Colon (tissue), 2 donors: ENCODE results near the gene FAM229B.
"Not testable (repeated sequence)": the region's sequence is repeated elsewhere in the genome, so short reads cannot be mapped to it uniquely, and the experiment has no call there.

ENCODE experiments used
- FAIRE-seq: peaks from 2 replicates; lab custom pipeline; 2012; peaks lifted over from hg19 to GRCh38; lab: Jason Lieb, UNC
- donor health status: control.
- donor health status: control.

FAM229B gene

GRCh38 chr6:112065426-112065986 is 21.9 kb upstream of the FAM229B start:
- no peak for FAIRE-seq

- FAIRE-seq = no peak
These were observed 20.8 kb upstream of the FAM229B start for GRCh38 chr6:112066606-112067005.

- no peak for FAIRE-seq
These were observed 5.8 kb upstream of the FAM229B start for GRCh38 chr6:112081569-112081968.

- FAIRE-seq = no peak
These were observed 1.9 kb upstream of the FAM229B start for GRCh38 chr6:112085286-112086065.

GRCh38 chr6:112086744-112087135 is 651 bp upstream of the FAM229B start:
- FAIRE-seq = no peak

- no peak for FAIRE-seq
These were observed 525 bp downstream of the FAM229B start for GRCh38 chr6:112087916-112088315.

- no peak for FAIRE-seq
These were observed 9.5 kb downstream of the FAM229B start for GRCh38 chr6:112096901-112097300.

GRCh38 chr6:112100561-112100960 is 13.2 kb downstream of the FAM229B start:
- FAIRE-seq = no peak

- FAIRE-seq = not testable (repeated sequence)
These were observed 18.6 kb downstream of the FAM229B start for GRCh38 chr6:112106026-112106425.

GRCh38 chr6:112106562-112106961 is 19.2 kb downstream of the FAM229B start:
- FAIRE-seq = no peak

- FAIRE-seq = no peak
These were observed 21.9 kb downstream of the FAM229B start for GRCh38 chr6:112109262-112109661.

- no peak for FAIRE-seq
These were observed 26.0 kb downstream of the FAM229B start for GRCh38 chr6:112113431-112113830.

GRCh38 chr6:112113918-112114317 is 26.5 kb downstream of the FAM229B start:
- FAIRE-seq = no peak

GRCh38 chr6:112114577-112115223 is 27.3 kb downstream of the FAM229B start:
- no peak for FAIRE-seq

- no peak for FAIRE-seq
These were observed 28.8 kb downstream of the FAM229B start for GRCh38 chr6:112116221-112116620.

GRCh38 chr6:112117554-112117953 is 30.2 kb downstream of the FAM229B start:
- FAIRE-seq = no peak

- no peak for FAIRE-seq
These were observed 30.6 kb downstream of the FAM229B start for GRCh38 chr6:112118034-112118433.

- no peak for FAIRE-seq
These were observed 35.4 kb downstream of the FAM229B start for GRCh38 chr6:112122756-112123155.

- no peak for FAIRE-seq
These were observed 36.6 kb downstream of the FAM229B start for GRCh38 chr6:112123982-112124381.

- FAIRE-seq = no peak
These were observed 40.8 kb downstream of the FAM229B start for GRCh38 chr6:112128208-112128607.

GRCh38 chr6:112130878-112131277 is 43.5 kb downstream of the FAM229B start:
- FAIRE-seq = no peak

GRCh38 chr6:112139052-112139451 is 51.7 kb downstream of the FAM229B start:
- no peak for FAIRE-seq

- FAIRE-seq = no peak
These were observed 54.3 kb downstream of the FAM229B start for GRCh38 chr6:112141707-112142106.
